GM10266 (cell line): Measurements from ENCODE around the gene FAM131B.

ENCODE experiments used
- DNase-seq: peaks from one replicate; pipeline ENCODE4 v3.0.0; 2012; ENCODE audit errors: extremely low spot score
- CTCF ChIP-seq: IDR thresholded peaks from 2 replicates; pipeline ENCODE4 v1.5.1; 2012; ENCODE audit warnings: mild to moderate bottlenecking, low read depth; ENCODE audit not compliant: control insufficient read depth, insufficient read depth; ENCODE audit errors: missing control alignments

Gene FAM131B

GRCh38 chr7:143359771-143360353, 2.7 kb downstream of the FAM131B start:
- DNase-seq: no peak
- no peak for TF ChIP-seq CTCF

GRCh38 chr7:143358626-143359025, 3.9 kb downstream of the FAM131B start:
- no peak for TF ChIP-seq CTCF

GRCh38 chr7:143356414-143357050, 6.0 kb downstream of the FAM131B start:
- no peak for DNase-seq
- TF ChIP-seq CTCF: no peak

More at GRCh38 chr7:143358626-143359025, 3.9 kb downstream of the FAM131B start:
- DNase-seq: no peak

- no peak for TF ChIP-seq CTCF
- DNase-seq: no peak
Measured at GRCh38 chr7:143355450-143356385, 6.8 kb downstream of the FAM131B start.

GRCh38 chr7:143354965-143355364, 7.5 kb downstream of the FAM131B start:
- TF ChIP-seq CTCF: no peak
- no peak for DNase-seq

GRCh38 chr7:143354376-143354775, 8.1 kb downstream of the FAM131B start:
- no peak for DNase-seq
- no peak for TF ChIP-seq CTCF
